ENCODE results near the gene ASMTL. TPM values are rescaled to one million over a fixed set of nuclear protein-coding genes. Genes with fewer than 3 reads are reported as not detected.

The ASMTL gene
- total RNA-seq, 1 donor from 2014 or later, result 4.7 TPM

GRCh38 chrX:1464041-1464970 lies 11.6 kb upstream of the ASMTL start:
- Histone ChIP-seq H3K36me3 (ENCODE audit: control insufficient read depth, insufficient read depth, low read length) (no peaks in the 10 kb centered on the region), H3K4me3 (ENCODE audit: low read depth, low read length) (no peak overlapping the region), H3K27me3 (ENCODE audit: control insufficient read depth, insufficient read depth, low read length) (no peaks in the 10 kb centered on the region)
- DNase-seq (ENCODE audit: low read depth) (no peak), FAIRE-seq (no peak)
- TF ChIP-seq, protein P1, sequence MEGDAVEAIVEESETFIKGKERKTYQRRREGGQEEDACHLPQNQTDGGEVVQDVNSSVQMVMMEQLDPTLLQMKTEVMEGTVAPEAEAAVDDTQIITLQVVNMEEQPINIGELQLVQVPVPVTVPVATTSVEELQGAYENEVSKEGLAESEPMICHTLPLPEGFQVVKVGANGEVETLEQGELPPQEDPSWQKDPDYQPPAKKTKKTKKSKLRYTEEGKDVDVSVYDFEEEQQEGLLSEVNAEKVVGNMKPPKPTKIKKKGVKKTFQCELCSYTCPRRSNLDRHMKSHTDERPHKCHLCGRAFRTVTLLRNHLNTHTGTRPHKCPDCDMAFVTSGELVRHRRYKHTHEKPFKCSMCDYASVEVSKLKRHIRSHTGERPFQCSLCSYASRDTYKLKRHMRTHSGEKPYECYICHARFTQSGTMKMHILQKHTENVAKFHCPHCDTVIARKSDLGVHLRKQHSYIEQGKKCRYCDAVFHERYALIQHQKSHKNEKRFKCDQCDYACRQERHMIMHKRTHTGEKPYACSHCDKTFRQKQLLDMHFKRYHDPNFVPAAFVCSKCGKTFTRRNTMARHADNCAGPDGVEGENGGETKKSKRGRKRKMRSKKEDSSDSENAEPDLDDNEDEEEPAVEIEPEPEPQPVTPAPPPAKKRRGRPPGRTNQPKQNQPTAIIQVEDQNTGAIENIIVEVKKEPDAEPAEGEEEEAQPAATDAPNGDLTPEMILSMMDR (IDR thresholded peaks at IDR 0.05; ENCODE audit: insufficient read depth, low read length, severe bottlenecking), result no peak

GRCh38 chrX:1463581-1463980 lies 10.9 kb upstream of the ASMTL start:
- TF ChIP-seq, protein P1 (IDR thresholded peaks at IDR 0.05; ENCODE audit: insufficient read depth, low read length, severe bottlenecking), result no peak
- Histone ChIP-seq H3K36me3 (ENCODE audit: control insufficient read depth, insufficient read depth, low read length) (no peaks in the 10 kb centered on the region), H3K4me3 (ENCODE audit: low read depth, low read length) (no peak overlapping the region), H3K27me3 (ENCODE audit: control insufficient read depth, insufficient read depth, low read length) (no peaks in the 10 kb centered on the region)
- no peak for DNase-seq (ENCODE audit: low read depth)
- FAIRE-seq, result no peak

DNA sequence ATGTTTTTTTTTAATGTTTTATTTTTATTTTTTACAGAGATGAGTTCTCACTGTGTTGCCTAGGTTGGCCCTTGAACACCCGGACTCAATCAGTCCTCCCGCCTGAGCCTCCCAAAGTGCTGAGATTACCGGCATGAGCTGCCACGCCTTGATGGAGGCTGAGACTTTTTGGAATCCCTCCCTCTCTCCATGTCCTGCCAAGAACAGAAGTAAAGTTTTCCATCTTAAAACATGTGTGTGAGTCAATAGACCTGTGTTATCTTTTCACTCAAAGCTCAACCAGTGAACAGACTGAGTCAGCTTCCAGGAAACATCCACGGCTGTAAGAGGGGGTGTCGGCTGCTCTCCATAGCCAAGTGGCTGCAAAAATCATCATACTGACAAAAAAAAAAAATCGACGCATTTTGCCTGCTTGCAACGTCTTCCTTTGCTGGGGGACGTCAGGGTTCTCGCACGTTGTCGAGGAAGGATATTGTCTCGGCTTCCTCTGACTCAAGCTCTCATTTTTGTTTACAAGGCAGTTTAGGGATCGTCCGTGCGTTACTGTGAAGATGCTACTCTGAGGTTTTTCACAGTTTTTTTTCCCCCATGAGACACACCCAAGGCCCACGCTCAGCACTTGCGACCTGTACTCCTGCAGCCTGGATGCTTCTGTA lies 10.0 kb upstream of the ASMTL start:
- Histone ChIP-seq H3K4me3 (ENCODE audit: low read depth, low read length) (no peak overlapping the region), H3K27me3 (ENCODE audit: control insufficient read depth, insufficient read depth, low read length) (no peaks in the 10 kb centered on the region), H3K36me3 (ENCODE audit: control insufficient read depth, insufficient read depth, low read length) (no peaks in the 10 kb centered on the region)
- FAIRE-seq (no peak), DNase-seq (ENCODE audit: low read depth) (peak; percentile 26)
- TF ChIP-seq, protein P1 (IDR thresholded peaks at IDR 0.05; ENCODE audit: insufficient read depth, low read length, severe bottlenecking), result no peak

DNA sequence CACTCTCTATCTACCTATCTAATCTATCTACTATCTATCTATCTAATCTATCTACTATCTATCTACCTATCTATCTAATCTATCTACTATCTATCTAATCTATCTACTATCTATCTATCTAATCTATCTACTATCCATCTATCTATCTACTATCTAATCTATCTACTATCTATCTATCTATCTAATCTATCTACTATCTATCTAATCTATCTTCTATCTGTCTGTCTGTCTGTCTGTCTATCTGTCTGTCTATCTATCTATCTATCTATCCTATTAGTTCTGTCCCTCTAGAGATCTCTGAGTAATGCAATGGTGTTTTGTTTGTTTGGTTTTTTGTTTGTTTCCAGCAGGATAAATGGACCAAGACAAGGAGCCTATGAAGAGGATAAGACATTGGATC lies 9.4 kb upstream of the ASMTL start:
- DNase-seq (ENCODE audit: low read depth), result no peak
- Histone ChIP-seq H3K36me3 (ENCODE audit: control insufficient read depth, insufficient read depth, low read length) (no peaks in the 10 kb centered on the region), H3K4me3 (ENCODE audit: low read depth, low read length) (no peak overlapping the region), H3K27me3 (ENCODE audit: control insufficient read depth, insufficient read depth, low read length) (no peaks in the 10 kb centered on the region)
- TF ChIP-seq, protein P1 (IDR thresholded peaks at IDR 0.05; ENCODE audit: insufficient read depth, low read length, severe bottlenecking), result no peak
- FAIRE-seq, result no peak

GRCh38 chrX:1455948-1456280 lies 3.2 kb upstream of the ASMTL start:
- no peaks in the 10 kb centered on the region for H3K36me3 ChIP-seq (ENCODE audit: control insufficient read depth, insufficient read depth, low read length)
- H3K4me3 ChIP-seq (ENCODE audit: low read depth, low read length), result no peak overlapping the region
- no peak for DNase-seq (ENCODE audit: low read depth)
- TF ChIP-seq, protein P1 (IDR thresholded peaks at IDR 0.05; ENCODE audit: insufficient read depth, low read length, severe bottlenecking), result no peak
- H3K27me3 ChIP-seq (ENCODE audit: control insufficient read depth, insufficient read depth, low read length), result no peaks in the 10 kb centered on the region
- no peak for FAIRE-seq
